Measurements from ENCODE around the gene NKX6-2. TPM values are rescaled to one million over a fixed set of nuclear protein-coding genes. Genes with fewer than 3 reads are reported as not detected.

The NKX6-2 gene
- polyA plus RNA-seq, 1 donor from 2014 or later: not detected

DNA sequence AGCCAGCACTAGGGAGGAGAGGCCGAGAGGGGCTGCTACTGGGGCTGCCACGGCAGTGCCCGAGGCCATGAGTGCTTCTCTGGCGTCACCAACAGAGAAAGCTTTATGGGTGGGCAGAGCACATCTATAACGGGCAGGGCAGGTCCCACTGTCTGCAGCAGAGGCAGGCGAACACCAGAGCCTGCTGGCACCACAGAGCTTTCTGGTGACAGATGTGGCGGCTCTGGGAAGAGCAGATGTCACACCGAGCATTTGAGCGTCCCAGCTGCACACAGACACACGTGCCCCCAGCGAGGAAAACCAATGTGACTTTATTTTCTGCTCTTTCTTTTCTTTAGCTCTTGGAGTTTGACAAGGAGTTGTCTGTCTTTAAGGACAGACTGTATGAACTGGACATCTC, 20.5 kb downstream of the NKX6-2 start:
- Histone ChIP-seq H2AFZ (ENCODE audit: low read depth, low read length) (no peak overlapping the region), H3K4me3 (ENCODE audit: low read length) (no peak overlapping the region), H3K4me2 (ENCODE audit: low read length) (no peak overlapping the region), H3K9me3 (ENCODE audit: low read length) (peaks cover 13% of the 10 kb centered on the region), H3K27ac (ENCODE audit: low read length) (no peak overlapping the region), H3F3A (ENCODE audit: insufficient read depth, low read length, poor library complexity, severe bottlenecking) (no peaks in the 10 kb centered on the region), H3K79me2 (replicated peaks; ENCODE audit: insufficient read depth, low read length) (no peaks in the 10 kb centered on the region), H3K9me2 (ENCODE audit: insufficient read depth, low read length) (no peaks in the 10 kb centered on the region), H3K9ac (ENCODE audit: low read length) (no peak overlapping the region), H4K20me1 (ENCODE audit: insufficient read depth) (no peaks in the 10 kb centered on the region), H3K27me3 (ENCODE audit: insufficient read depth, low read depth, low read length) (no peaks in the 10 kb centered on the region), H3K36me3 (ENCODE audit: insufficient read depth, low read length) (no peaks in the 10 kb centered on the region)
- TF ChIP-seq POLR2AphosphoS5 (IDR thresholded peaks at IDR 0.05) (no peak), EZH2 (IDR thresholded peaks at IDR 0.05; ENCODE audit: borderline replicate concordance, insufficient read depth, low read length, poor library complexity, severe bottlenecking) (no peak), TAF1 (IDR thresholded peaks at IDR 0.05; ENCODE audit: low read depth) (no peak)
- TF ChIP-seq, protein P1, sequence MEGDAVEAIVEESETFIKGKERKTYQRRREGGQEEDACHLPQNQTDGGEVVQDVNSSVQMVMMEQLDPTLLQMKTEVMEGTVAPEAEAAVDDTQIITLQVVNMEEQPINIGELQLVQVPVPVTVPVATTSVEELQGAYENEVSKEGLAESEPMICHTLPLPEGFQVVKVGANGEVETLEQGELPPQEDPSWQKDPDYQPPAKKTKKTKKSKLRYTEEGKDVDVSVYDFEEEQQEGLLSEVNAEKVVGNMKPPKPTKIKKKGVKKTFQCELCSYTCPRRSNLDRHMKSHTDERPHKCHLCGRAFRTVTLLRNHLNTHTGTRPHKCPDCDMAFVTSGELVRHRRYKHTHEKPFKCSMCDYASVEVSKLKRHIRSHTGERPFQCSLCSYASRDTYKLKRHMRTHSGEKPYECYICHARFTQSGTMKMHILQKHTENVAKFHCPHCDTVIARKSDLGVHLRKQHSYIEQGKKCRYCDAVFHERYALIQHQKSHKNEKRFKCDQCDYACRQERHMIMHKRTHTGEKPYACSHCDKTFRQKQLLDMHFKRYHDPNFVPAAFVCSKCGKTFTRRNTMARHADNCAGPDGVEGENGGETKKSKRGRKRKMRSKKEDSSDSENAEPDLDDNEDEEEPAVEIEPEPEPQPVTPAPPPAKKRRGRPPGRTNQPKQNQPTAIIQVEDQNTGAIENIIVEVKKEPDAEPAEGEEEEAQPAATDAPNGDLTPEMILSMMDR (IDR thresholded peaks at IDR 0.05; ENCODE audit: poor library complexity, severe bottlenecking): no peak

DNA sequence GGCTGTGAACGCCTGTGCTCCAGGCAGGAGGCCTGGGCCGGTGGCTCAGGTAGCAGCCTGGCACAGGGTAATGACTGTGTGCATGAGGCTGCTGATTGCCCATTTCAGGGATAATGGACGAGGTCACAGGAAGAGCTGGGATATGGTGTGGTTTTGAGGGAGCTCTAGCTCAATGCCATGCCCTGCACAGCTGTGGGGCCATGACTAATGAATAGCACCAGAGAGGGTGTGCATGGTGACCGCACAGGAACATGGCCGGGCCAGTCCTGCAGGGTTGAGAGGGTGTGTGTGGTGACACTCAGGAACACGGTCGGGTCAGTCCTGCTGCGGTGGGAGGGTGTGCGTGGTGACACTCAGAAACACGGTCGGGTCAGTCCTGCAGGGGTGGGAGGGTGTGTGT, 21.8 kb downstream of the NKX6-2 start:
- Histone ChIP-seq H3K79me2 (replicated peaks; ENCODE audit: insufficient read depth, low read length) (no peaks in the 10 kb centered on the region), H3K9ac (ENCODE audit: low read length) (no peak overlapping the region), H3K9me3 (ENCODE audit: low read length) (peaks cover 11% of the 10 kb centered on the region), H3F3A (ENCODE audit: insufficient read depth, low read length, poor library complexity, severe bottlenecking) (no peaks in the 10 kb centered on the region), H3K4me3 (ENCODE audit: low read length) (no peak overlapping the region), H3K27me3 (ENCODE audit: insufficient read depth, low read depth, low read length) (no peaks in the 10 kb centered on the region), H2AFZ (ENCODE audit: low read depth, low read length) (no peak overlapping the region), H4K20me1 (ENCODE audit: insufficient read depth) (no peaks in the 10 kb centered on the region), H3K27ac (ENCODE audit: low read length) (no peak overlapping the region), H3K36me3 (ENCODE audit: insufficient read depth, low read length) (no peaks in the 10 kb centered on the region), H3K9me2 (ENCODE audit: insufficient read depth, low read length) (no peaks in the 10 kb centered on the region), H3K4me2 (ENCODE audit: low read length) (no peak overlapping the region)
- TF ChIP-seq SMC3 (conservative IDR thresholded peaks at IDR 0.05; ENCODE audit: poor library complexity) (no peak), EZH2 (IDR thresholded peaks at IDR 0.05; ENCODE audit: borderline replicate concordance, insufficient read depth, low read length, poor library complexity, severe bottlenecking) (no peak), EP300 (conservative IDR thresholded peaks at IDR 0.05; ENCODE audit: poor library complexity, severe bottlenecking) (no peak), MXI1 (conservative IDR thresholded peaks at IDR 0.05; ENCODE audit: poor library complexity, severe bottlenecking) (no peak), POLR2AphosphoS5 (IDR thresholded peaks at IDR 0.05) (no peak), TAF1 (IDR thresholded peaks at IDR 0.05; ENCODE audit: low read depth) (no peak), RAD21 (conservative IDR thresholded peaks at IDR 0.05) (no peak)
- TF ChIP-seq, protein P2, sequence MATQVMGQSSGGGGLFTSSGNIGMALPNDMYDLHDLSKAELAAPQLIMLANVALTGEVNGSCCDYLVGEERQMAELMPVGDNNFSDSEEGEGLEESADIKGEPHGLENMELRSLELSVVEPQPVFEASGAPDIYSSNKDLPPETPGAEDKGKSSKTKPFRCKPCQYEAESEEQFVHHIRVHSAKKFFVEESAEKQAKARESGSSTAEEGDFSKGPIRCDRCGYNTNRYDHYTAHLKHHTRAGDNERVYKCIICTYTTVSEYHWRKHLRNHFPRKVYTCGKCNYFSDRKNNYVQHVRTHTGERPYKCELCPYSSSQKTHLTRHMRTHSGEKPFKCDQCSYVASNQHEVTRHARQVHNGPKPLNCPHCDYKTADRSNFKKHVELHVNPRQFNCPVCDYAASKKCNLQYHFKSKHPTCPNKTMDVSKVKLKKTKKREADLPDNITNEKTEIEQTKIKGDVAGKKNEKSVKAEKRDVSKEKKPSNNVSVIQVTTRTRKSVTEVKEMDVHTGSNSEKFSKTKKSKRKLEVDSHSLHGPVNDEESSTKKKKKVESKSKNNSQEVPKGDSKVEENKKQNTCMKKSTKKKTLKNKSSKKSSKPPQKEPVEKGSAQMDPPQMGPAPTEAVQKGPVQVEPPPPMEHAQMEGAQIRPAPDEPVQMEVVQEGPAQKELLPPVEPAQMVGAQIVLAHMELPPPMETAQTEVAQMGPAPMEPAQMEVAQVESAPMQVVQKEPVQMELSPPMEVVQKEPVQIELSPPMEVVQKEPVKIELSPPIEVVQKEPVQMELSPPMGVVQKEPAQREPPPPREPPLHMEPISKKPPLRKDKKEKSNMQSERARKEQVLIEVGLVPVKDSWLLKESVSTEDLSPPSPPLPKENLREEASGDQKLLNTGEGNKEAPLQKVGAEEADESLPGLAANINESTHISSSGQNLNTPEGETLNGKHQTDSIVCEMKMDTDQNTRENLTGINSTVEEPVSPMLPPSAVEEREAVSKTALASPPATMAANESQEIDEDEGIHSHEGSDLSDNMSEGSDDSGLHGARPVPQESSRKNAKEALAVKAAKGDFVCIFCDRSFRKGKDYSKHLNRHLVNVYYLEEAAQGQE (IDR thresholded peaks at IDR 0.05; ENCODE audit: borderline replicate concordance): no peak
- TF ChIP-seq, protein P1 (IDR thresholded peaks at IDR 0.05; ENCODE audit: poor library complexity, severe bottlenecking): no peak
